H1 (cell line): ENCODE measurements around the gene SLC13A3. TPM values are rescaled to one million over a fixed set of nuclear protein-coding genes. Genes with fewer than 3 reads are reported as not detected.

Experiments
- CTCF ChIA-PET: fragments of 300-600 bp; sonication (Branson Sonifier 250); formaldehyde crosslinking; loops from one replicate; lab custom pipeline; 2021; ENCODE audit not compliant: partially characterized antibody; lab: Charles Lee
- POLR2A ChIA-PET: fragments of 300-600 bp; sonication (Branson Sonifier 250); formaldehyde crosslinking; loops from one replicate; lab custom pipeline; 2021; ENCODE audit warnings: inconsistent platforms; ENCODE audit not compliant: partially characterized antibody; lab: Charles Lee
- DNase-seq, 2 experiments: peaks; one replicate each; pipeline versions ENCODE4 v3.0.0 to v3.0.0-alpha.2; 2010 to 2022; ENCODE audit warnings: low spot score in 2 of 2, low read depth in 1 of 2, mixed read lengths in 1 of 2
- FAIRE-seq: peaks from 2 replicates; lab custom pipeline; 2011; peaks lifted over from hg19 to GRCh38; lab: Jason Lieb, UNC
- H2AFZ ChIP-seq: 2 replicates; pipeline ENCODE4 v1.8.1; 2012; ENCODE audit warnings: low read length, inconsistent platforms
- H2AK5ac ChIP-seq: 2 replicates; pipeline ENCODE4 v1.6.1; 2013; ENCODE audit warnings: low read depth, low read length
- H2BK120ac ChIP-seq: replicated peaks from 2 replicates; pipeline ENCODE3; 2013; ENCODE audit warnings: low read depth, low read length, inconsistent platforms
- H2BK12ac ChIP-seq: 2 replicates; pipeline ENCODE4 v1.6.1; 2013; ENCODE audit warnings: low read depth, low read length
- H2BK15ac ChIP-seq: 2 replicates; pipeline ENCODE4 v1.6.1; 2013; ENCODE audit warnings: low read length
- H2BK20ac ChIP-seq: 2 replicates; pipeline ENCODE4 v1.6.1; 2013; ENCODE audit warnings: low read length
- H2BK5ac ChIP-seq: 2 replicates; pipeline ENCODE4 v1.6.1; 2013; ENCODE audit warnings: low read depth, low read length
- H3K14ac ChIP-seq: 2 replicates; pipeline ENCODE4 v1.6.1; 2013; ENCODE audit warnings: inconsistent platforms; ENCODE audit not compliant: insufficient read length
- H3K18ac ChIP-seq: 2 replicates; pipeline ENCODE4 v1.6.1; 2013; ENCODE audit warnings: low read length; ENCODE audit errors: extremely low read depth
- H3K23ac ChIP-seq: 2 replicates; pipeline ENCODE4 v1.6.1; 2013; ENCODE audit warnings: inconsistent platforms; ENCODE audit not compliant: insufficient read length
- H3K23me2 ChIP-seq: 2 replicates; pipeline ENCODE4 v1.6.1; 2013; ENCODE audit warnings: low read depth, low read length
- H3K27ac ChIP-seq: 2 replicates; pipeline ENCODE4 v1.6.1; 2011; ENCODE audit warnings: low read depth, low read length, inconsistent platforms
- H3K27me3 ChIP-seq, 4 experiments: replicated peaks in 1 of 4; 1 replicate in 1 of 4; 2 replicates in 3 of 4; pipeline versions ENCODE4 v1.6.1 to v1.8.1; 2011 to 2013; ENCODE audit warnings: low read length in 3 of 4, mild to moderate bottlenecking in 3 of 4, inconsistent platforms in 2 of 4, mixed read lengths in 2 of 4, moderate library complexity in 1 of 4; ENCODE audit not compliant: control insufficient read depth in 3 of 4, insufficient read depth in 3 of 4; ENCODE audit errors: extremely low read depth in 1 of 4
- H3K36me3 ChIP-seq, 4 experiments: 2 replicates each; pipeline versions ENCODE4 v1.6.1 to v1.8.1; 2011 to 2013; ENCODE audit warnings: mild to moderate bottlenecking in 4 of 4, low read length in 3 of 4, moderate library complexity in 2 of 4, control low read depth in 1 of 4, inconsistent platforms in 1 of 4; ENCODE audit not compliant: insufficient read depth in 4 of 4, control insufficient read depth in 2 of 4
- H3K4ac ChIP-seq: replicated peaks from 2 replicates; pipeline ENCODE3; 2013; ENCODE audit warnings: low read length, low read depth, mixed read lengths, inconsistent platforms; ENCODE audit not compliant: insufficient read length
- H3K4me1 ChIP-seq, 4 experiments: replicated peaks in 1 of 4; 1 replicate in 1 of 4; 2 replicates in 3 of 4; pipeline versions ENCODE4 v1.6.1 to v1.8.1; 2011 to 2013; ENCODE audit warnings: low read length in 3 of 4, inconsistent platforms in 2 of 4, mixed read lengths in 1 of 4; ENCODE audit not compliant: insufficient read depth in 4 of 4, control insufficient read depth in 3 of 4
- H3K4me2 ChIP-seq, 2 experiments: 2 replicates each; pipeline versions ENCODE4 v1.6.1 to v1.8.1; 2011 to 2013; ENCODE audit warnings: low read depth in 2 of 2, low read length in 2 of 2, control low read depth in 1 of 2, inconsistent platforms in 1 of 2, mild to moderate bottlenecking in 1 of 2; ENCODE audit not compliant: insufficient read depth in 1 of 2
- H3K4me3 ChIP-seq, 4 experiments: fragments of 200-600, 300-600 bp in 1 of 4; sonication (generic), shearing (Covaris generic), sonication (Bioruptor Twin) in 1 of 4; 2 replicates each; pipeline versions ENCODE4 v1.5.1 to v1.8.1; 2011 to 2016; ENCODE audit warnings: low read length in 4 of 4, low read depth in 3 of 4, control low read depth in 2 of 4, inconsistent platforms in 2 of 4, mild to moderate bottlenecking in 2 of 4, mixed read lengths in 1 of 4, moderate library complexity in 1 of 4; ENCODE audit not compliant: insufficient read depth in 2 of 4; ENCODE audit errors: extremely low read depth in 1 of 4
- H3K56ac ChIP-seq: replicated peaks from 2 replicates; pipeline ENCODE3; 2013; ENCODE audit warnings: low read depth, mild to moderate bottlenecking, mixed read lengths, low read length, inconsistent platforms; ENCODE audit not compliant: insufficient read length
- H3K79me1 ChIP-seq: 2 replicates; pipeline ENCODE4 v1.6.1; 2013; ENCODE audit warnings: low read depth, low read length, control low read depth
- H3K79me2 ChIP-seq, 2 experiments: 2 replicates each; pipeline versions ENCODE4 v1.6.1 to v1.8.1; 2012 to 2013; ENCODE audit warnings: low read length in 2 of 2, mild to moderate bottlenecking in 2 of 2, inconsistent platforms in 1 of 2; ENCODE audit not compliant: insufficient read depth in 2 of 2, control insufficient read depth in 1 of 2
- H3K9ac ChIP-seq, 4 experiments: replicated peaks in 1 of 4; 1 replicate in 1 of 4; 2 replicates in 3 of 4; pipeline versions ENCODE4 v1.6.1 to v1.8.1; 2011 to 2013; ENCODE audit warnings: low read depth in 3 of 4, low read length in 3 of 4, control low read depth in 2 of 4, mild to moderate bottlenecking in 2 of 4, moderate library complexity in 2 of 4, inconsistent platforms in 1 of 4; ENCODE audit errors: extremely low read depth in 1 of 4
- H3K9me3 ChIP-seq, 2 experiments: 2 replicates each; pipeline versions ENCODE4 v1.6.1 to v1.8.1; 2012 to 2013; ENCODE audit warnings: mild to moderate bottlenecking in 2 of 2, moderate library complexity in 2 of 2, control low read depth in 1 of 2, inconsistent platforms in 1 of 2, low read depth in 1 of 2, low read length in 1 of 2, mixed read lengths in 1 of 2; ENCODE audit not compliant: insufficient read depth in 2 of 2
- H4K20me1 ChIP-seq, 2 experiments: replicated peaks in 1 of 2; 2 replicates each; pipeline versions ENCODE3 to v1.8.1; 2011 to 2013; ENCODE audit warnings: inconsistent platforms in 2 of 2, low read length in 2 of 2, mild to moderate bottlenecking in 1 of 2; ENCODE audit not compliant: insufficient read depth in 2 of 2, control insufficient read depth in 1 of 2
- H4K5ac ChIP-seq: 2 replicates; pipeline ENCODE4 v1.6.1; 2013; ENCODE audit warnings: low read length, low read depth, mixed read lengths, inconsistent platforms; ENCODE audit not compliant: insufficient read length
- H4K8ac ChIP-seq: 2 replicates; pipeline ENCODE4 v1.8.0; 2013; ENCODE audit warnings: mild to moderate bottlenecking, moderate library complexity, low read length, inconsistent platforms; ENCODE audit not compliant: insufficient read depth; ENCODE audit errors: extremely low read depth
- H4K91ac ChIP-seq: replicated peaks from 2 replicates; pipeline ENCODE3; 2013; ENCODE audit warnings: low read length, mixed read lengths, inconsistent platforms; ENCODE audit not compliant: insufficient read length
- BCL11A ChIP-seq, 2 experiments: IDR thresholded peaks; one replicate each; pipeline ENCODE4 v1.6.1; 2011; ENCODE audit warnings: low read depth in 2 of 2, low read length in 2 of 2, mild to moderate bottlenecking in 2 of 2
- CHD2 ChIP-seq: IDR thresholded peaks from 2 replicates; pipeline ENCODE4 v1.6.1; 2012; ENCODE audit warnings: low read length, improper control_type of control experiment
- EZH2 ChIP-seq: fragments of 200-600 bp; sonication (generic); IDR thresholded peaks from 2 replicates; pipeline ENCODE4 v1.7.1; 2012; ENCODE audit warnings: low read depth, mild to moderate bottlenecking, moderate library complexity, low read length, inconsistent platforms; ENCODE audit not compliant: severe bottlenecking
- HDAC6 ChIP-seq: IDR thresholded peaks from one replicate; pipeline ENCODE4 v1.7.1; 2012; ENCODE audit warnings: low read depth, mild to moderate bottlenecking, inconsistent platforms, low read length, moderate library complexity
- JUN ChIP-seq: IDR thresholded peaks from 2 replicates; pipeline ENCODE4 v1.6.1; 2011; ENCODE audit warnings: low read depth, mild to moderate bottlenecking, improper control_type of control experiment, low read length
- KDM1A ChIP-seq: fragments of 200-600, 300-600 bp; sonication (generic); IDR thresholded peaks from 2 replicates; pipeline ENCODE4 v1.7.1; 2016; ENCODE audit warnings: mild to moderate bottlenecking, low read length, borderline replicate concordance
- KDM5A ChIP-seq: fragments of 200-600 bp; IDR thresholded peaks from 2 replicates; pipeline ENCODE4 v1.7.1; 2012; ENCODE audit warnings: mild to moderate bottlenecking, low read length, inconsistent platforms, mixed read lengths
- RNF2 ChIP-seq: fragments of 200-900, 300-1000 bp; sonication (generic); IDR thresholded peaks from 2 replicates; pipeline ENCODE4 v1.7.1; 2016; ENCODE audit warnings: borderline replicate concordance, low read depth, mild to moderate bottlenecking, antibody characterized with exemption, low read length; ENCODE audit not compliant: poor library complexity, severe bottlenecking; ENCODE audit errors: missing control alignments
- SP4 ChIP-seq: IDR thresholded peaks from 2 replicates; pipeline ENCODE4 v1.6.1; 2012; ENCODE audit warnings: low read length, inconsistent platforms
- SUZ12 ChIP-seq: fragments of 200-600 bp; sonication (generic); IDR thresholded peaks from 2 replicates; pipeline ENCODE4 v1.6.1; 2012; ENCODE audit warnings: mild to moderate bottlenecking, inconsistent platforms, low read length, moderate library complexity, mixed read lengths
- WGBS, 2 experiments: shearing (Covaris generic) in 1 of 2; methylation state at CpG; one replicate each; pipeline versions ENCODE4 v1.1.6 to v1.1.7; 2013 to 2015; ENCODE audit warnings: low lambda C conversion rate in 2 of 2, mixed read lengths in 2 of 2, inconsistent platforms in 1 of 2, low coverage in 1 of 2, missing lambda C conversion rate in 1 of 2; ENCODE audit not compliant: insufficient replicate concordance in 2 of 2, insufficient coverage in 1 of 2, insufficient read length in 1 of 2; ENCODE audit errors: extremely low coverage in 1 of 2, missing lambda C conversion rate in 1 of 2; 5-methylcytosine and 5-hydroxymethylcytosine counted together
- polyA plus RNA-seq, 7 experiments: library from polyadenylated mRNA; depleted of rRNA in 3 of 7; stranded (reverse) in 5 of 7; unstranded in 2 of 7; fragments of >200 nt in 5 of 7; fragments of 200-250 nt in 2 of 7; gene quantifications; 1 replicate in 5 of 7; 2 replicates in 1 of 7; 4 replicates in 1 of 7; pipeline versions ENCODE4 v1.2.1 to v1.2.3, GENCODE V29; 2011 to 2013; ENCODE audit warnings: missing spikeins in 2 of 7, mixed read lengths in 2 of 7
- total RNA-seq: library from RNA; stranded (reverse); fragmentation: NEBNext Ultra II Directional; extraction: Animal tissue kit (Norgen Biotek cat#: 25700); gene quantifications from 2 replicates; pipeline ENCODE4 v1.2.1, GENCODE V29; 2021
- TF ChIP-seq, protein P1 (sequence below): IDR thresholded peaks from 2 replicates; pipeline ENCODE4 v1.6.1; 2012; ENCODE audit warnings: low read length, inconsistent platforms

SLC13A3 gene
- total and polyA plus RNA-seq, 2 of the 8 experiments (the other 6 are each of a cell fraction or from before 2014, with no cell fraction given): 9.4 to 12.6 TPM

DNA sequence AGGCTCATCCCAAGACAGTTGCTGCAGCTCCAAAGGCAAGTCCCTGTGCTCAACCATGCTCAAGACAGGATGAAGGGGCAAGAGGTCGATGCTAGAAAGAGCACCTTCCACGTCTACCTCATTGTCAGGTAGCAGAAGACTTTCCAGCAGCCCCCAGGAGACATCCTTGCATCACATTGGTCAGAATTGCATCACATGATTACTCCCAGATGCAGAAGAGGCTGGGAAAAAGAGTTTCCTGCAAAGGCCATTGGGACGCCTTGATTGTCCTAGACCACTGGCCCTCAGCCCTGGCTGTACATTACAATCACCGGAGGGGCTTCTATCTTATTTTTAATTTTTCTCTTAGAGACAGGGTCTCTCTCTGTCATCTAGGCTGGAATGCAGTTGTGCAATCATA, 120.6 kb downstream of the SLC13A3 start:
- Histone ChIP-seq H4K8ac (no peak overlapping the region; the same call in 1 of the 2 replicates), H3K79me2 (no peaks in the 10 kb centered on the region), H2BK20ac (no peak overlapping the region), H2AFZ (0 out of 2 replicates have a peak overlapping the region, but pooled peaks have one; percentile 18), H3K23me2 (no peaks in the 10 kb centered on the region), H4K91ac (no peak overlapping the region), H3K4me1 (no peaks in the 10 kb centered on the region), H2BK12ac (no peak overlapping the region), H4K20me1 (no peaks in the 10 kb centered on the region), H3K79me1 (no peaks in the 10 kb centered on the region), H2AK5ac (no peak overlapping the region), H3K4me2 (no peak overlapping the region)
- POLR2A ChIA-PET: interaction anchor here (0.6 kb wide), 1 partner anchor 1026 kb away, joined by 3 read pairs; no protein-coding TSS in a partner anchor
- DNase-seq: no peak
- TF ChIP-seq BCL11A (IDR thresholded peaks at IDR 0.05; ENCODE audit: low read depth in 2 of 2, low read length in 2 of 2) (no peak), KDM5A (no peak), SP4 (no peak), KDM1A (no peak), CHD2 (no peak), JUN (no peak), RNF2 (no peak), HDAC6 (no peak), SUZ12 (no peak), EZH2 (no peak)
- TF ChIP-seq, protein P1, sequence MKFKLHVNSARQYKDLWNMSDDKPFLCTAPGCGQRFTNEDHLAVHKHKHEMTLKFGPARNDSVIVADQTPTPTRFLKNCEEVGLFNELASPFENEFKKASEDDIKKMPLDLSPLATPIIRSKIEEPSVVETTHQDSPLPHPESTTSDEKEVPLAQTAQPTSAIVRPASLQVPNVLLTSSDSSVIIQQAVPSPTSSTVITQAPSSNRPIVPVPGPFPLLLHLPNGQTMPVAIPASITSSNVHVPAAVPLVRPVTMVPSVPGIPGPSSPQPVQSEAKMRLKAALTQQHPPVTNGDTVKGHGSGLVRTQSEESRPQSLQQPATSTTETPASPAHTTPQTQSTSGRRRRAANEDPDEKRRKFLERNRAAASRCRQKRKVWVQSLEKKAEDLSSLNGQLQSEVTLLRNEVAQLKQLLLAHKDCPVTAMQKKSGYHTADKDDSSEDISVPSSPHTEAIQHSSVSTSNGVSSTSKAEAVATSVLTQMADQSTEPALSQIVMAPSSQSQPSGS: no peak
- TF ChIP-seq, all 59 proteins: peak for 0
- Histone ChIP-seq H3K9ac (no peak overlapping the region), H3K4ac (no peak overlapping the region), H3K27me3 (no peaks in the 10 kb centered on the region), H3K56ac (no peak overlapping the region), H3K36me3 (no peaks in the 10 kb centered on the region; a peak in 1 of 8 replicates), H2BK5ac (no peak overlapping the region), H2BK15ac (no peak overlapping the region), H3K18ac (no peak overlapping the region), H3K27ac (no peak overlapping the region), H3K14ac (no peak overlapping the region), H3K23ac (no peak overlapping the region), H3K4me3 (no peak overlapping the region), H3K9me3 (no peaks in the 10 kb centered on the region; a peak in 1 of 4 replicates), H4K5ac (no peak overlapping the region), H2BK120ac (no peak overlapping the region)
- FAIRE-seq: no peak
- 86% methylated on average over 4 of the region's 4 CpGs; no CpG with 5 or more reads in 1 of the 2 experiments for WGBS, 2 experiments
- CTCF ChIA-PET: interaction anchor here (1.2 to 2.4 kb wide), 3 partner anchors 21 to 150 kb away, joined by 4 to 7 read pairs (median 7); no protein-coding TSS in a partner anchor
